Activated effector memory CD4-positive, alpha-beta T cell treated with Interleukin-2 at 50 U/mL for 16 hours (primary cell): Measurements from ENCODE around the gene ZNF500.
A peak's percentile ranks its signal among the peaks of the same experiment; 100 is the strongest.

Experiments used
- DNase-seq: peaks from one replicate; pipeline ENCODE4 v3.0.0-alpha.2; 2020

Gene ZNF500

DNA sequence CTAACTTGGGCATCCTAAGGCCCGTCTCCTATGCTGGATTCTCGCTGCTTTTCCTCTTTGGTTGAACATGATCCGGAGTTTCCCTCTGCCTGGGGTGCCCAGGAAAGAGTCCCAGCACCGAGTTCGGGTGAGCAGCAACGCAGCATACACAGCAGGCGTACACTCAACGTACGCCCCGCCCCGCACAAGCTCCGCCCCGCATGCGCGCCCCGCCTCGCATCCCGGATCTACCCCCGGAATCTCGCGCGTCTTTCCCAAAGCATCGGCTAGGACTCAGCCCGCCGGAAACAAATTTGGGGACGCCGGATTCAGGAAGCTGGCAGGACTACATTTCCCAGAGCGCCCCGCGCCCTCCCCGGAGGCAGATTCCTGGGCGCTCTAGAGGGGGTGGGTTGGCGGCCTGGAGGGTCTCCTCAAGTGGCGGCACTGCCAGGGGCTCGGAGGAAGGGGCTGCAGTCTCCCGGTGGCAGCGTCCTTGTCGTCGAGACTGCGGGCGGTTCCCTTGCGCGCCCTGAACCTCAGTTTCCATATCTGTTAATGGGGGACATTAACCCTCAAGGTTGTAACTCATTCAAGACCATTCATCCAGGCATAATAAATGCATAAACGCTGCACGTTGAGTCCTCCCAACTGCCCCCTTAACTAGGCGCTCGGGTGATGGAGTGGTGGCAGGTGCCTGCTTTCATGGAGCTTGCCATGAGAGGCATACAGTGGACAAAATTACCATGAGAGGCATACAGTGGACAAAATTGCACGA, 1.8 kb upstream of the ZNF500 start:
- peak; percentile 82 for DNase-seq

GRCh38 chr16:4767872-4768548, 1.0 kb upstream of the ZNF500 start:
- DNase-seq = no peak

- no peak for DNase-seq
These were observed 1.2 kb downstream of the ZNF500 start for GRCh38 chr16:4765511-4766474.

- DNase-seq = no peak
These were observed 3.2 kb downstream of the ZNF500 start for GRCh38 chr16:4763791-4764190.

- DNase-seq = no peak
These were observed 4.8 kb downstream of the ZNF500 start for GRCh38 chr16:4762205-4762604.

DNA sequence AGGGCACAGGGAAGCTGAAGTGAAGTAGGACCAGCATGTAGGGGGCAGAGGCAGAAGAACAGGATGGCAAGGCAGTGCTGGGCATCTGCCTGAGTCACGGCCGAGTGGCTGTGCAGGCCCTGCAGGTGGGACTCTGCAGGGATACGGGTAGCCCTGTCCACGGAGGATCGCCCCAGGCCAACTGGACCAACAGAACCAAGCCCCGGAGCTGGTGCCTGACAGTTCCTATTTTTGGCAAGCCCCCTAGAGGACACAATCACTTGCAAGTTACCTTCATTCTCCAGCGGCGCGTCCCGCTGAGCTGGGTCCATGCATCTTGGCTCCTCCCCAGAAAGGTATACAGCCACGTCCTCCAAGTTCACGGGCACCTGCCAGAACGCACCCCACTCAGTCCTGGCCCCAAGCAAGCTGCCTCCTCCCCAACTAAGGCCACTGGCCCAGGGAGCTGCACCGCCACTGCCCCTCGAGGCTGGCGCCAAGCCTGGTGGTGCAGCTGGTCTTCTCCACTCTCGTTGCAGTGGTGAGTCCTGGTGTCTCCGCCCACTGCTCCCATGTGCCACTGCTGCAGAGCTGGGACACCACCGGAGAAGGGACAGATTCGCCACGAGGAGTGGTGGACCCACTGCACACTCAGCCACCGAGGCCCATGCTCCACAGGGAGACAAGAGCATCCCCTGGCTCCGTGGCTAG, 6.6 kb downstream of the ZNF500 start:
- no peak for DNase-seq

GRCh38 chr16:4755687-4756086, 11.3 kb downstream of the ZNF500 start:
- DNase-seq = no peak

GRCh38 chr16:4754865-4755264, 12.1 kb downstream of the ZNF500 start:
- no peak for DNase-seq

- DNase-seq = no peak
These were observed 13.7 kb downstream of the ZNF500 start for GRCh38 chr16:4753227-4753626.

DNA sequence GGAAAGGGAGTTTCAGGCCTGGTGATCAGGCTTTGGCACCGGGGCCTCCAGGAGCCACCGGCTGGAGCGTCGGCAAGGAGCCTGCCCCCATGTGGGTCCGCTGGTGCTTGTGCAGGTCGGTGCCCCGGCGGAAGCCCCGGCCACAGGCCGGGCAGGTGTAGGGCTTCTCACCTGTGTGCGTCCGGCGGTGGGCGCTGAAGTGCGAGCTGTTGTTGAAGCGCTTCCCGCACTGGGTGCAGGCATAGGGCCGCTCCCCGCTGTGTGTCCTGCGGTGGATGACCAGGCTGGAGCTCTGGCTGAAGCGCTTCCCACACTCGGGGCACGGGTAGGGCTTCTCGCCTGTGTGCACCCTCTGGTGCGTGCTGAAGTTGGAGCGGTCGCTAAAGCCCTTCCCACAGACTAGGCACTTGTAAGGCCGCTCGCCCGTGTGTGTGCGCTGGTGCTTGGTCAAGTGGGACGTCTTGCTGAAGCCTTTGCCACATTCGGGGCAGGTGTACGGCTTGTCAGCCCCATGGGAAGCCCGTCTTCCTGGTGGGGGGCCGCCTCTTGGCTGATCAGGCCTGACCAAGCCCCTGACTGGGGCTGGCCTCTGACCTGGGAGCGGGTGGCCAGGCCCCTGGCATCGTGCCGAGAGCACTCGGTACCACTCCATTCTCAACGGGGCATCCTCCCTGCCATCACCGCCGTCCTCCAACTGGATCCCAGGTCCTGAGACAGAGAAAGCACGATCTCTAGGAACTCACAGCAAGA, 14.4 kb downstream of the ZNF500 start:
- DNase-seq = no peak

GRCh38 chr16:4750896-4751295, 16.1 kb downstream of the ZNF500 start:
- DNase-seq = no peak

GRCh38 chr16:4749700-4750257, 17.2 kb downstream of the ZNF500 start:
- no peak for DNase-seq

- DNase-seq = no peak
These were observed 18.1 kb downstream of the ZNF500 start for GRCh38 chr16:4748682-4749411.

- no peak for DNase-seq
These were observed 18.9 kb downstream of the ZNF500 start for GRCh38 chr16:4747906-4748681.

- DNase-seq = no peak
These were observed 19.9 kb downstream of the ZNF500 start for GRCh38 chr16:4746991-4747574.

DNA sequence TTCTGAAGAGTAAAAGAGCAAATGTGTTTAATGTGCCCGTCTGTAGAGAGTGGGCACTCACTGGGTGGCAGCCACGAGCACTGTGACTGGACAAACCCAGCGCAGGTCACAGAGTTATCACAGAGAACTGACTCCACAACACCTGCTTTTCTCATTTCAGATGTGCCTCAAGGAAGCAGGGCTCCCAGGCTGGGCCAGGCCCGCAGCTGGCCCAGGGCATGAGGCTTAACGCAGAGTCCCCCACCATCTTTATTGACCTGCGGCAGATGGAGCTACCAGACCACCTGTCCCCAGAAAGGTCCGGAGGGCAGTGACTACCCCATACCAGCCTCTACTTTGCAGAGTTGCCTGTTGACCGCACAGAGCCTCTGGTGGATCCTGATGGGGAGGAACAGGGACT, 20.7 kb downstream of the ZNF500 start:
- no peak for DNase-seq

- DNase-seq = no peak
These were observed 21.7 kb downstream of the ZNF500 start for GRCh38 chr16:4745274-4745569.

DNA sequence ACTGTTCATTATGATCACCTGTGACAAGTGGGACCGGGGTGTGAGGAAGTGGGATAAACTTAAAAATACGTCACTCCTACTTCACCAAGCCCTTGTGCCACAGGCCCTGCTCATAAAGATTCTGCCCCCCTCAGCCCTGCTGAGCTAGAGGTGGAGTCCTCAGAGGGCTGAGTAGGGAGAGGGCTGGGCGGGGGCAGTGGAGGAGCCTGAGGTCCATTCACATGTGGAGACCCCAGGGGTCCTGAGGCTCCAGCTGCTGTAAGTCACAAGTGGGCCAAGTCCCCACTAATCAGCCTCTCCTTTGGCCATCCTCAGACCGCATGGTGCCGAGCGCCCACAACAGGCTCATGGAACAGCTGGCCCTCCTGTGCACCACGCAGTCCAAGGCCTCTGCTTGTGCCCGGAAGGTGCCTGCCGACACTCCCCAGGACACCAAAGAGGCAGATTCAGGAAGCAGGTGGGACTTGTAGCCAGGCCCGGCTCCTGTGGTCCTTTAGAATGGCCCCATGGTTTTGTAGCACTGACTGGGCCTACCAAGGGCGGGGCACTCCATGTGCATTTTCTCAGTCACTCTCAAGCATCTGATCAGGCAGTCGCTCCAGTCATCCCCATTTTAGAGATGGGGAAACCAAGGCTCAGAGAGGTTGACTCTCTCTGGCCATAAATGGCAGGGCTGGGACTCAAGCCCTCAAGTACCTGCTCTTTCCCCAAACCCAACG, 22.2 kb downstream of the ZNF500 start:
- no peak for DNase-seq

DNA sequence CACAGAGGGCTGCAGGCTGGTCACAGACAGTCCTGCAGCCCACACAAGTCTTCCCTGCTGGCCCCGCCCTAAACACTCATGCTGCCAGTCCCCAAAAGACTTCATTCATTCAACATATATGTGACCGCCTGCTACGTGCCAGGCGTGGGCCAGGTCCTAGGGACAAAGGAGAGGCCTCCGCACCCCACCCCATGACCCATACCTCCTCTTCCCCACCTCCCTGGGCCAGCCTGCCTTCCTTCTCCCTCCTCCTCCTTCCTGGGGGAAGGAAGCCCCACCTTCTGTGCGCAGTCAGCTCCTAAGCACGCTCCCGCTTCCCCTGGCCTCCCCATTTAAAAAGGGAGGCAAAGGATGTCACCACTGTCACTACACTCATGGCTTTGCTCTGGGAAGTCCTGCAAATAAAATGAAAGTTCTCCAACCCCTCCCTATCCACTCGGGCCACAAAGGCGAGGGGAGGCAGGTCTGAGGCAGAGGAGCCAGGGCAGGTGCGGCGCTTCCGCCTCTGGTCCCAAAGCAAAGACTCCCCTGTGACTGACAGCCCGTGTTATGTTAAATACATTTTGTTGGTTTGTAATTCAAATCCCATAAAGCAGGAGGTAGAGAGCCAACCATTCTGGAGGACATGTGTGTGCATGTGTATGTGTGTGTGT, 23.6 kb downstream of the ZNF500 start:
- DNase-seq = no peak
